ENCODE data around the gene DAW1. TPM values are rescaled to one million over a fixed set of nuclear protein-coding genes. Genes with fewer than 3 reads are reported as not detected.

The DAW1 gene
- total and polyA plus RNA-seq, 2 of the 13 experiments (the other 11 are each of a cell fraction or from before 2014, with no cell fraction given): not detected

GRCh38 chr2:227849906-227850305 is 21.5 kb upstream of the DAW1 start:
- no peak overlapping the region for H2AFZ ChIP-seq (ENCODE audit: low read length)
- FAIRE-seq (no peak), ATAC-seq (no peak), DNase-seq (ENCODE audit: low spot score) (no peak)
- H3K9me3 ChIP-seq (ENCODE audit: low read length): no peaks in the 10 kb centered on the region
- intact Hi-C loops (cut with micrococcal nuclease; ENCODE audit: unreplicated experiment): no loop called here
- peaks cover 14% of the 10 kb centered on the region for H3K4me1 ChIP-seq (ENCODE audit: insufficient read depth, low read length)
- H3K4me2 ChIP-seq (ENCODE audit: low read depth, low read length): no peak overlapping the region
- H3K9ac ChIP-seq (ENCODE audit: insufficient read depth, low read depth, low read length): no peak overlapping the region
- no peaks in the 10 kb centered on the region for H4K20me1 ChIP-seq (ENCODE audit: insufficient read depth, low read length)
- no peak for TF ChIP-seq GTF3A (CRISPR knock-in tag; conservative IDR thresholded peaks at IDR 0.05)
- no peak for TF ChIP-seq ARID4A (CRISPR knock-in tag; IDR thresholded peaks at IDR 0.05; ENCODE audit: borderline replicate concordance)
- no peak for TF ChIP-seq ZNF136 (CRISPR knock-in tag; IDR thresholded peaks at IDR 0.05; ENCODE audit: low read depth)
- TF ChIP-seq ZNF891 (CRISPR knock-in tag; IDR thresholded peaks at IDR 0.05): no peak
- TF ChIP-seq FOXO4 (CRISPR knock-in tag; conservative IDR thresholded peaks at IDR 0.05): no peak
- no peak for TF ChIP-seq SATB2 (CRISPR knock-in tag; IDR thresholded peaks at IDR 0.05)
- no peak overlapping the region for H3K27ac ChIP-seq (ENCODE audit: extremely low read length, insufficient read depth, low read length)
- no TSS peak for BruUV-seq (replicated peaks)
- in situ Hi-C loops (cut with HindIII; ENCODE audit: extremely low pct_ligation_motif_present, low pct_unique_long_range_greater_than_20kb): no loop called here
- peaks cover 2 to 13% of the 10 kb centered on the region in 2 experiments; a peak in 3 of 5 replicates for H3K27me3 ChIP-seq (ENCODE audit: control insufficient read depth in 1 of 2, insufficient read depth in 2 of 2, low read length in 2 of 2)
- CTCF ChIA-PET (ENCODE audit: low intra/inter-chr PET ratio, low total read pairs): no interaction called here
- POLR2A ChIA-PET: no interaction called here
- H3K79me2 ChIP-seq (ENCODE audit: insufficient read depth, low read length): no peaks in the 10 kb centered on the region
- H3K36me3 ChIP-seq (replicated peaks in 1 of 2; ENCODE audit: control insufficient read depth in 1 of 2, insufficient read depth in 2 of 2, low read length in 2 of 2): no peaks in the 10 kb centered on the region
- WGBS (ENCODE audit: low lambda C conversion rate): 3% methylated on average over 1 of the region's 1 CpG
- no peak overlapping the region for H3K4me3 ChIP-seq (replicated peaks in 1 of 3; ENCODE audit: insufficient read depth in 1 of 3, low read depth in 2 of 3, low read length in 3 of 3)

Data from HepG2 (cell line).